CD14-positive monocyte (primary cell): ENCODE measurements around the gene MMRN1. TPM values are rescaled to one million over a fixed set of nuclear protein-coding genes. Genes with fewer than 3 reads are reported as not detected.

Experiments used
- DNase-seq, 3 donors: peaks; one replicate each; pipeline ENCODE4 v3.0.0-alpha.2; 2011 to 2022
- H2AFZ ChIP-seq: 2 replicates; pipeline ENCODE4 v1.6.0; 2012; ENCODE audit warnings: mild to moderate bottlenecking, low read depth, low read length, inconsistent platforms; ENCODE audit not compliant: insufficient read depth, poor library complexity, severe bottlenecking
- H3K27ac ChIP-seq, 2 donors: 1 replicate in 1 of 2; 2 replicates in 1 of 2; pipeline ENCODE4 v1.5.1; 2012 to 2013; ENCODE audit warnings: low read length in 2 of 2, control low read depth in 1 of 2, inconsistent platforms in 1 of 2, low read depth in 1 of 2, mild to moderate bottlenecking in 1 of 2
- H3K27me3 ChIP-seq, 2 donors: one replicate each; pipeline versions ENCODE4 v1.6.0 to v1.6.1; 2011 to 2013; ENCODE audit warnings: low read length in 2 of 2; ENCODE audit not compliant: control insufficient read depth in 2 of 2, insufficient read depth in 2 of 2
- H3K36me3 ChIP-seq, 2 donors: replicated peaks in 1 of 2; 1 replicate in 1 of 2; 2 replicates in 1 of 2; pipeline versions ENCODE4 v1.5.1 to v1.6.1; 2012 to 2013; ENCODE audit warnings: low read length in 2 of 2, control low read depth in 1 of 2, inconsistent platforms in 1 of 2, mild to moderate bottlenecking in 1 of 2; ENCODE audit not compliant: insufficient read depth in 2 of 2, control insufficient read depth in 1 of 2
- H3K4me1 ChIP-seq, 2 donors: 1 replicate in 1 of 2; 2 replicates in 1 of 2; pipeline versions ENCODE4 v1.5.1 to v1.6.1; 2012 to 2013; ENCODE audit warnings: low read length in 2 of 2, control low read depth in 1 of 2, inconsistent platforms in 1 of 2, mild to moderate bottlenecking in 1 of 2, moderate library complexity in 1 of 2; ENCODE audit not compliant: insufficient read depth in 2 of 2, control insufficient read depth in 1 of 2
- H3K4me2 ChIP-seq: replicated peaks from 2 replicates; pipeline ENCODE3; 2012; ENCODE audit warnings: low read length, moderate library complexity, mild to moderate bottlenecking; ENCODE audit not compliant: poor library complexity, severe bottlenecking; ENCODE audit errors: extremely low read depth
- H3K4me3 ChIP-seq, 3 experiments: fragments of 200-600 bp in 1 of 3; sonication (generic) in 1 of 3; replicated peaks in 1 of 3; 1 replicate in 2 of 3; 2 replicates in 1 of 3; pipeline ENCODE4 v1.5.1; 2011 to 2013; ENCODE audit warnings: low read length in 3 of 3, mild to moderate bottlenecking in 3 of 3, control low read depth in 2 of 3, low read depth in 2 of 3, inconsistent platforms in 1 of 3, moderate library complexity in 1 of 3
- H3K79me2 ChIP-seq: 2 replicates; pipeline ENCODE4 v1.6.0; 2012; ENCODE audit warnings: mild to moderate bottlenecking, control low read depth, inconsistent platforms, low read length, moderate library complexity; ENCODE audit not compliant: insufficient read depth
- H3K9ac ChIP-seq: 2 replicates; pipeline ENCODE4 v1.6.0; 2017; ENCODE audit warnings: low read length, mild to moderate bottlenecking; ENCODE audit not compliant: insufficient read depth, poor library complexity, severe bottlenecking
- H3K9me3 ChIP-seq, 2 donors: replicated peaks in 1 of 2; 1 replicate in 1 of 2; 2 replicates in 1 of 2; pipeline versions ENCODE4 v1.5.1 to v1.6.1; 2012 to 2013; ENCODE audit warnings: low read length in 2 of 2, control low read depth in 1 of 2; ENCODE audit not compliant: control insufficient read depth in 1 of 2, insufficient read depth in 1 of 2
- H4K20me1 ChIP-seq: 2 replicates; pipeline ENCODE4 v1.6.0; 2012; ENCODE audit warnings: mild to moderate bottlenecking, low read length, control low read depth, moderate library complexity; ENCODE audit not compliant: insufficient read depth
- H3K27ac Mint-ChIP-seq, 7 donors: one replicate each; pipeline ENCODE4 v1.8.0; 2020; ENCODE audit warnings: mild to moderate bottlenecking in 7 of 7, mixed read lengths in 7 of 7, moderate library complexity in 6 of 7, inconsistent platforms in 2 of 7
- H3K27me3 Mint-ChIP-seq, 3 donors: one replicate each; pipeline ENCODE4 v1.8.0; 2021 to 2022; ENCODE audit warnings: low read depth in 3 of 3, mild to moderate bottlenecking in 3 of 3, mixed read lengths in 3 of 3, moderate library complexity in 3 of 3, inconsistent platforms in 1 of 3
- H3K36me3 Mint-ChIP-seq, 2 donors: one replicate each; pipeline ENCODE4 v1.8.0; 2020; ENCODE audit warnings: mixed read lengths in 2 of 2, inconsistent platforms in 1 of 2, mild to moderate bottlenecking in 1 of 2
- H3K4me1 Mint-ChIP-seq: one replicate; pipeline ENCODE4 v1.8.0; 2020; ENCODE audit warnings: mild to moderate bottlenecking, mixed read lengths
- H3K4me3 Mint-ChIP-seq, 2 donors: one replicate each; pipeline ENCODE4 v1.8.0; 2020; ENCODE audit warnings: mild to moderate bottlenecking in 2 of 2, mixed read lengths in 2 of 2, moderate library complexity in 1 of 2
- H3K9me3 Mint-ChIP-seq, 7 donors: one replicate each; pipeline ENCODE4 v1.8.0; 2020 to 2022; ENCODE audit warnings: mixed read lengths in 7 of 7, mild to moderate bottlenecking in 6 of 7, moderate library complexity in 6 of 7, inconsistent platforms in 2 of 7
- CTCF ChIP-seq: fragments of 200-600 bp; IDR thresholded peaks from one replicate; pipeline ENCODE4 v1.8.0; 2022; ENCODE audit warnings: antibody characterized with exemption, mild to moderate bottlenecking
- WGBS: methylation state at CpG from one replicate; pipeline ENCODE4 v1.1.5; 2013; ENCODE audit warnings: missing lambda C conversion rate; ENCODE audit not compliant: insufficient coverage; 5-methylcytosine and 5-hydroxymethylcytosine counted together
- intact Hi-C, 2 donors: fragments of 100-400 bp; cut with micrococcal nuclease; formaldehyde crosslinking; loops; one replicate each; pipeline versions ENCODE4 v1.15.0 to v1.15.1; 2023
- polyA plus RNA-seq, 3 donors: library from polyadenylated mRNA; depleted of rRNA in 1 of 3; unstranded in 2 of 3; stranded (reverse) in 1 of 3; fragments of 300-500 nt in 2 of 3; fragments of >200 nt in 1 of 3; fragmentation: Illumina TruSeq in 2 of 3; gene quantifications; 1 replicate in 2 of 3; 2 replicates in 1 of 3; pipeline ENCODE4 v1.2.3, GENCODE V29; 2012 to 2021

MMRN1 gene
- polyA plus RNA-seq, 3 donors = 0.07 TPM; not detected in 2

- no peak for DNase-seq
- Histone ChIP-seq H3K27ac (no peak overlapping the region), H3K27me3 (no peaks in the 10 kb centered on the region), H3K36me3 (no peaks in the 10 kb centered on the region), H3K4me3 (no peak overlapping the region), H4K20me1 (no peaks in the 10 kb centered on the region), H3K4me1 (no peaks in the 10 kb centered on the region), H3K9ac (no peak overlapping the region), H2AFZ (no peak overlapping the region), H3K4me2 (no peak overlapping the region), H3K79me2 (no peaks in the 10 kb centered on the region), H3K9me3 (no peaks in the 10 kb centered on the region)
- no peak overlapping the region for H3K27ac Mint-ChIP-seq
- H3K4me3 Mint-ChIP-seq = no peak overlapping the region
- WGBS = no CpG with 5 or more reads among the region's 5 CpGs
- no peak for TF ChIP-seq CTCF
- H3K4me1 Mint-ChIP-seq = no peaks in the 10 kb centered on the region
- H3K9me3 Mint-ChIP-seq = peaks cover 0 to 2% (median 0%) of the 10 kb centered on the region in 7 donors
- intact Hi-C loops = no loop called here
- H3K36me3 Mint-ChIP-seq = no peaks in the 10 kb centered on the region
- peaks cover 2 to 8% (median 3%) of the 10 kb centered on the region in 3 donors for H3K27me3 Mint-ChIP-seq
These were observed 31.1 kb upstream of the MMRN1 start for GRCh38 chr4:89863533-89863932.

- Histone ChIP-seq H4K20me1 (no peaks in the 10 kb centered on the region), H3K27me3 (no peaks in the 10 kb centered on the region), H3K4me1 (no peaks in the 10 kb centered on the region), H3K36me3 (no peaks in the 10 kb centered on the region), H3K9ac (no peak overlapping the region), H3K27ac (no peak overlapping the region), H3K4me3 (no peak overlapping the region), H3K4me2 (no peak overlapping the region), H3K79me2 (no peaks in the 10 kb centered on the region), H2AFZ (no peak overlapping the region), H3K9me3 (no peaks in the 10 kb centered on the region)
- no peak overlapping the region for H3K27ac Mint-ChIP-seq
- intact Hi-C loops = no loop called here
- no peak for DNase-seq
- peaks cover 0 to 6% (median under 1%) of the 10 kb centered on the region in 3 donors for H3K27me3 Mint-ChIP-seq
- peaks cover 0 to 2% (median 0%) of the 10 kb centered on the region in 7 donors for H3K9me3 Mint-ChIP-seq
- H3K36me3 Mint-ChIP-seq = no peaks in the 10 kb centered on the region
- no peaks in the 10 kb centered on the region for H3K4me1 Mint-ChIP-seq
- no peak overlapping the region for H3K4me3 Mint-ChIP-seq
- TF ChIP-seq CTCF = no peak
These were observed 26.4 kb upstream of the MMRN1 start for GRCh38 chr4:89868276-89868675.
